GM18498 (cell line): Measurements from ENCODE around the gene CEP85L.
"Not testable (repeated sequence)": the region's sequence is repeated elsewhere in the genome, so short reads cannot be mapped to it uniquely, and the experiment has no call there.

Experiments used
- ATAC-seq: cut with Tn5 transposase; IDR thresholded peaks from one replicate; pipeline ENCODE4 v1.9.1; 2021; ENCODE audit warnings: mild to moderate bottlenecking, moderate library complexity; ENCODE audit not compliant: unreplicated experiment

CEP85L gene

DNA sequence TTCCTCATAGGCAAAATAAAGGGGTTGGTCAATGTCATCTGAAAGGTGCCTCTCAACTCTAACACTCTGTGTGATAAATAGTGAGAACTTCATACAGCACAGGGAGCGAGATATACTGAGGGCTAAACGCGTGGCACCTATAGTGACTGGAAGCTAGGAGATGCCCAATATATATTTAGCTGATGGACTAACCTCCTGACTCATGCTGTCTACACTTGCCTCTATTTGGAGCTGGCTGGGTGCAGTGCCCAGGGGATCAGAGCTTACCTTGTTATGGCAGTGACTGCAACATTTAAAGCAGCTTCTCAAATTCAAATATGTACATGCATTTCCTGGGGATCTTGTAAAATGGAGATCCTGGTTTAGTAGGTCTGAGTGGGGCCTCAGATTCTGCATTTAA lies 214.9 kb downstream of the CEP85L start:
- ATAC-seq, result no peak

DNA sequence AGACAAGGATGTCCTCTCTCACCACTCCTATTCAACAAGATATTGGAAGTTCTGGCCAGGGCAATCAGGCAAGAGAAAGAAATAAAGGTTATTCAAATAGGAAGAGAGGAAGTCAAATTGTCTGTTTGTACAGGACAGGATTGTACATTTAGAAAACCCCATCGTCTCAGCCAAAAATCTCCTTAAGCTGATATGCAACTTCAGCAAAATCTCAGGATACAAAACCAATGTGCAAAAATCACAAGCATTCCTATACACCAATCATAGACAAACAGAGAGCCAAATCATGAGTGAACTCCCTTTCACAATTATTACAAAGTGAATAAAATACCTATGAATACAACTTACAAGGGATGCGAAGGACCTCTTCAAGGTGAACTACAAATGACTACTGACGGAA lies 217.2 kb downstream of the CEP85L start:
- ATAC-seq, result not testable (repeated sequence)

- not testable (repeated sequence) for ATAC-seq
These were observed 230.1 kb downstream of the CEP85L start for GRCh38 chr6:118421312-118421711.

DNA sequence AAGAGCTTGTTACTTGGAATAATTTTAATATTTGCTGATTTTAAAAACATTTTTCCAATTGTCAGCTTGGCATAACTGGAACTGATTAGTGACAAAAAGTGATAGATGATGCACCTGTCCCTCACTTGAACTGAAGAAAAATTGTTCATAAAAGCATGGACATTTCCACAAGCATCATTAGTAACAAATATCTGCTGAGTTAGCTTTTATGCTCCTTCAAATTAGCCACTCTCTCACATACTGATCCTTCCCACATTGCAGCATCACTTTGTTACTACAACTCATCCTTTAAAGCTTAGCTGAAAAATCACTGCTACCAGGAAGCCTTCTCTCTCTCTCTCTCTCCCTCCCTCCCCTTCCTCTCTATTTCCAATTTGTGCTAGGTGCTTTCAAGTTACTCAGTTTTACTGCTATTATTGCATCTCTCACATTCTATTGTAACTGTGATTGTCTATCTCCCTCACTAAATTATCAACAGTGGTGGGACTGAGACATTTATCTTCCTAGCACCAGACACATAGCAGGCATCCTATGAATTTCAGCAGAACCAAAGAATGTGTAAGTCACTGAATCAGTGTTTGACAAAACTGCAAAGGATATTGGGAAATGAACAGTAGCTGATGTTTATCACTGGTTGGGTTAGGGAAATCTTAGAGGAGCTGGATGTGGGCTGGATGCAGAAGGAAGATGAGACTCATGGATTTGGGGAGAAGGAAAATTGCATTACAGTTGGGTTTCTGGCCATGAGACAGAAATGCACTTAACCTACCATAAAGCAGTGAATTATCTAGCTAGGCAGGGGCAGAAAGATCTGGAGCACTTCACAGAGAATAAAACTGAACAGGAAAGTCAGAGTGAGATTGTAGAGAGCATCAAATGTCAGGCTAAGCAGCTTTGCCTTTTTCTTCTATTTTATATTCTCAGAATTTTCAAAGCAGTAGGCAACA lies 231.7 kb downstream of the CEP85L start:
- ATAC-seq, result no peak
